ENCODE measurements around the gene CERS5. TPM values are rescaled to one million over a fixed set of nuclear protein-coding genes. Genes with fewer than 3 reads are reported as not detected.

CERS5 gene
- polyA plus RNA-seq, 3 donors: 30.6 to 44.4 (median 38.7) TPM

DNA sequence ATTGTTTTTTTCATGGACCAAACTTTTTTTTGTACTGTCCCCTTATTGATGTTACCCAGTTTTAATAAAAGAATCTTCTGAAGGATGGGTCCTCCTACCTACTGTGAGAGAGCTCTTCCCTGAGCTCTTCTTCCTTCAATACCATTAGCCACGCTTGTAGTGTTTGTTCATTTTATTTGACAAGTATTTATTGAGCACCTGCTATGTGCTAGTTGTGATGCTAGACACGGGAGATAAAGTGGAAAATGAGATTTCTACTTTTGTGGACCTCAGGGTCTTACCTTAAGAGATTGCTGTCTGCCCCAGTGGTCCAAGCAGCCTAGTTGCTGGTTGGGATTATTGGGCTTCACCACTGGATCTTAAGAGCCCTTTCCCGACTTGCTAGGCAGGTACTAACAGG lies 66.6 kb downstream of the CERS5 start:
- H3K27me3 Mint-ChIP-seq (ENCODE audit: low read depth in 3 of 3): peaks cover 0 to 3% (median under 1%) of the 10 kb centered on the region in 3 donors
- no peak overlapping the region for H3K4me3 Mint-ChIP-seq
- H3K27ac Mint-ChIP-seq: no peak overlapping the region
- DNase-seq: no peak
- H3K9ac ChIP-seq (ENCODE audit: insufficient read depth, low read length, poor library complexity, severe bottlenecking): no peak overlapping the region
- H2AFZ ChIP-seq (ENCODE audit: insufficient read depth, low read depth, low read length, poor library complexity, severe bottlenecking): no peak overlapping the region
- no peaks in the 10 kb centered on the region for H3K4me1 Mint-ChIP-seq
- peaks cover 57 to 62% of the 10 kb centered on the region in 2 donors for H3K36me3 Mint-ChIP-seq
- H3K36me3 ChIP-seq (replicated peaks in 1 of 2; ENCODE audit: control insufficient read depth in 1 of 2, insufficient read depth in 2 of 2, low read length in 2 of 2): peaks cover 44 to 61% of the 10 kb centered on the region in 2 donors
- H3K79me2 ChIP-seq (ENCODE audit: insufficient read depth, low read length): no peaks in the 10 kb centered on the region
- H3K27me3 ChIP-seq (ENCODE audit: control insufficient read depth in 2 of 2, insufficient read depth in 2 of 2, low read length in 2 of 2): no peaks in the 10 kb centered on the region
- intact Hi-C loops (cut with micrococcal nuclease): no loop called here
- H3K9me3 Mint-ChIP-seq: peaks cover 0 to 2% (median 0%) of the 10 kb centered on the region in 7 donors
- no peak overlapping the region for H3K4me2 ChIP-seq (replicated peaks; ENCODE audit: extremely low read depth, low read length, poor library complexity, severe bottlenecking)
- TF ChIP-seq, protein P1, sequence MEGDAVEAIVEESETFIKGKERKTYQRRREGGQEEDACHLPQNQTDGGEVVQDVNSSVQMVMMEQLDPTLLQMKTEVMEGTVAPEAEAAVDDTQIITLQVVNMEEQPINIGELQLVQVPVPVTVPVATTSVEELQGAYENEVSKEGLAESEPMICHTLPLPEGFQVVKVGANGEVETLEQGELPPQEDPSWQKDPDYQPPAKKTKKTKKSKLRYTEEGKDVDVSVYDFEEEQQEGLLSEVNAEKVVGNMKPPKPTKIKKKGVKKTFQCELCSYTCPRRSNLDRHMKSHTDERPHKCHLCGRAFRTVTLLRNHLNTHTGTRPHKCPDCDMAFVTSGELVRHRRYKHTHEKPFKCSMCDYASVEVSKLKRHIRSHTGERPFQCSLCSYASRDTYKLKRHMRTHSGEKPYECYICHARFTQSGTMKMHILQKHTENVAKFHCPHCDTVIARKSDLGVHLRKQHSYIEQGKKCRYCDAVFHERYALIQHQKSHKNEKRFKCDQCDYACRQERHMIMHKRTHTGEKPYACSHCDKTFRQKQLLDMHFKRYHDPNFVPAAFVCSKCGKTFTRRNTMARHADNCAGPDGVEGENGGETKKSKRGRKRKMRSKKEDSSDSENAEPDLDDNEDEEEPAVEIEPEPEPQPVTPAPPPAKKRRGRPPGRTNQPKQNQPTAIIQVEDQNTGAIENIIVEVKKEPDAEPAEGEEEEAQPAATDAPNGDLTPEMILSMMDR (IDR thresholded peaks at IDR 0.05): no peak
- H4K20me1 ChIP-seq (ENCODE audit: insufficient read depth, low read length): no peaks in the 10 kb centered on the region
- no peaks in the 10 kb centered on the region for H3K9me3 ChIP-seq (replicated peaks in 1 of 2; ENCODE audit: control insufficient read depth in 1 of 2, insufficient read depth in 1 of 2, low read length in 2 of 2)
- H3K4me1 ChIP-seq (ENCODE audit: control insufficient read depth in 1 of 2, insufficient read depth in 2 of 2, low read length in 2 of 2): no peaks in the 10 kb centered on the region
- H3K4me3 ChIP-seq (replicated peaks in 1 of 3; ENCODE audit: low read depth in 2 of 3, low read length in 3 of 3): no peak overlapping the region
- 86% methylated on average over 1 of the region's 3 CpGs for WGBS (ENCODE audit: insufficient coverage)
- no peak overlapping the region for H3K27ac ChIP-seq (ENCODE audit: low read depth in 1 of 2, low read length in 2 of 2)

DNA sequence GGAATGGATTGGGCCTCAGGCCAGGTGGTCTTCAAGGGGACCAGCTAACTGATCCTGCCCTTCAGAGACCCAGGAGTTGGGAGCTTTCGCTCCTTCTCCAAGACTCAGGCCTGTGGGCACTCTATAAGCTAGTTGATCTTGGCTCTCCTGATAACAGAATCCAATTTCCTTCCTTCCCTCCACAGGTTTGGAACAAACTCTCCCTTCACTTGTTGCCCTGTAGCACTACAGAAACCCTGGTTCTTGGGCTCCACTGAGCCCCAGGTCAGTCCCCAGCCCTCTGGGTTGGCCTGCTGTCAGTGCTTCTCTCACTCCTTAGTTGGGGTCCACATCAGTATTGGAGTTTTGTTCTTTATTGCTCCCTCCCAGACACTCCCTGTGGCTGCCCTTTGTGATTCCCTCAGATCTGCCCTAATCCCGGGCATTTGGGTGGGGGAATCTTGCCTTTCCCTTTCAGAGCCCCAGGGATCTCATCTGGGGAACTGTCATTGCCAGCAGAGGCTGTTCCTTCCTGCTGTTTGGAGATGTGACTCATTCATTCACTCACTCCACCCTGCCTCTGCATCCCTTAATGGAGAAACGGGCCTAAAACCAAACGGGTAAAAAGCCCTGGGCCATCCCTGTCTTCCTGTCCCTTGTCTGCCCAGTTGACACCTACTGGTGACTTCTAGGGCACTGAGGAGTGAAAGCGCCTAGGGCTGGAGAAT lies 67.7 kb downstream of the CERS5 start:
- intact Hi-C loops (cut with micrococcal nuclease): no loop called here
- Histone ChIP-seq H2AFZ (ENCODE audit: insufficient read depth, low read depth, low read length, poor library complexity, severe bottlenecking) (no peak overlapping the region), H3K4me1 (ENCODE audit: control insufficient read depth in 1 of 2, insufficient read depth in 2 of 2, low read length in 2 of 2) (no peaks in the 10 kb centered on the region), H3K4me3 (replicated peaks in 1 of 3; ENCODE audit: low read depth in 2 of 3, low read length in 3 of 3) (no peak overlapping the region), H3K79me2 (ENCODE audit: insufficient read depth, low read length) (no peaks in the 10 kb centered on the region), H3K9ac (ENCODE audit: insufficient read depth, low read length, poor library complexity, severe bottlenecking) (no peak overlapping the region), H3K4me2 (replicated peaks; ENCODE audit: extremely low read depth, low read length, poor library complexity, severe bottlenecking) (no peak overlapping the region), H3K27me3 (ENCODE audit: control insufficient read depth in 2 of 2, insufficient read depth in 2 of 2, low read length in 2 of 2) (no peaks in the 10 kb centered on the region), H3K27ac (ENCODE audit: low read depth in 1 of 2, low read length in 2 of 2) (no peak overlapping the region), H4K20me1 (ENCODE audit: insufficient read depth, low read length) (no peaks in the 10 kb centered on the region), H3K36me3 (replicated peaks in 1 of 2; ENCODE audit: control insufficient read depth in 1 of 2, insufficient read depth in 2 of 2, low read length in 2 of 2) (peaks cover 55 to 72% of the 10 kb centered on the region in 2 donors), H3K9me3 (replicated peaks in 1 of 2; ENCODE audit: control insufficient read depth in 1 of 2, insufficient read depth in 1 of 2, low read length in 2 of 2) (no peaks in the 10 kb centered on the region)
- H3K4me3 Mint-ChIP-seq: no peak overlapping the region
- DNase-seq: no peak
- peaks cover 0 to 2% (median 0%) of the 10 kb centered on the region in 7 donors for H3K9me3 Mint-ChIP-seq
- TF ChIP-seq, protein P1 (IDR thresholded peaks at IDR 0.05): no peak
- peak overlapping the region in 3 of 7 donors; percentile 15 to 74 (median 33) for H3K27ac Mint-ChIP-seq
- peaks cover 0 to 3% (median 0%) of the 10 kb centered on the region in 3 donors for H3K27me3 Mint-ChIP-seq (ENCODE audit: low read depth in 3 of 3)
- peaks cover 68 to 73% of the 10 kb centered on the region in 2 donors for H3K36me3 Mint-ChIP-seq
- H3K4me1 Mint-ChIP-seq: no peaks in the 10 kb centered on the region
- 92% methylated on average over 4 of the region's 5 CpGs for WGBS (ENCODE audit: insufficient coverage)
